Ishikawa (cell line): ENCODE results near the gene ZNF8.

Experiments
- CEBPB ChIP-seq: IDR thresholded peaks from 2 replicates; pipeline ENCODE4 v1.6.1; 2012
- MAX ChIP-seq: IDR thresholded peaks from 2 replicates; pipeline ENCODE4 v1.6.1; 2012
- REST ChIP-seq: IDR thresholded peaks from 2 replicates; pipeline ENCODE4 v1.6.1; 2012; ENCODE audit warnings: low read depth, mild to moderate bottlenecking
- TAF1 ChIP-seq: IDR thresholded peaks from 2 replicates; pipeline ENCODE4 v1.6.1; 2012; ENCODE audit warnings: low read depth, mild to moderate bottlenecking
- TCF12 ChIP-seq: IDR thresholded peaks from 2 replicates; pipeline ENCODE4 v1.6.1; 2012; ENCODE audit warnings: low read depth

- TF ChIP-seq REST = no peak
- no peak for TF ChIP-seq MAX
- no peak for TF ChIP-seq TAF1
- no peak for TF ChIP-seq TCF12
- no peak for TF ChIP-seq CEBPB
Measured at GRCh38 chr19:58296104-58296503, 17.3 kb downstream of the ZNF8 start.
